GM19467 (cell line): ENCODE measurements around the gene NAMPT.
"Not testable (repeated sequence)": the region's sequence is repeated elsewhere in the genome, so short reads cannot be mapped to it uniquely, and the experiment has no call there.

Source experiments
- ATAC-seq: cut with Tn5 transposase; IDR thresholded peaks from one replicate; pipeline ENCODE4 v1.9.1; 2021; ENCODE audit warnings: mild to moderate bottlenecking, moderate library complexity; ENCODE audit not compliant: unreplicated experiment

The NAMPT gene

GRCh38 chr7:106284714-106285050 is at the start of gene NAMPT:
Gene NAMPT (minus strand): TSS chr7:106284983. CDS start chr7:106284884, 99 bp downstream.
- ATAC-seq = no peak

- no peak for ATAC-seq
These were observed 47.4 kb upstream of the NAMPT start for GRCh38 chr7:106332201-106332600.

DNA sequence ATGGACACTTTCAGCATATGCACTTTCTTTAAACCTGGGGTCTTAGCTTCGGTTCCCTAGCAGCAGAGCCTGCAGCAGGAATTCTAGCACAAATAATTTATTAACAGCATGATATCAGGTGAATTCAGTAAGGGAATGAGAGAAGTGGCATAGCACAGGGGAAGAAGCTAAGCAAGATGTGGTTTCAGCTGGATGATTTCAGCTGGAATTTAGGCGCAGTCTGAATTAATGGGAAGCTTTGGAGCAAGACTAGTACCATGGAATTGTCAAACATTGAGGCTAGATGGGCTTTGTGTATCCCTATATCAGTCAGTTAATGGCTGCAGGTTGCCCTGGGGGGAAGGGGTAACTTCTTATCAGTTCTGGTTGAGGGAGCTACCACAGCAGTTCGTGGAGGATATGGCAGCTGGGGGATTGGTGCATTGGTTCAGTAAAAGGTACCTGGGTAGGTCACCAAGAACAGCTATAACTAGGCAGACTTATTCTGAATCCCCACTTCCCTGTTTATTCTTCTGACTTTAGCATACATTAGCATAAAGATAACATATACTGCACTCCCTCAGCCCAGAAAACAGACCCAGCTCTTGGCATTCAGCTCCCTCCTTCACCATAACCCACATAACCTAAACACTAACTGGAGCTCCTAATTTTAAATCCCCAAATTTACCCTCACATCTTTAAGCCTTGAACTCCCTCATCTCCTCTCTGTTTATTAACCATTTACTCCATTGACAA is 46.8 kb upstream of the NAMPT start:
- no peak for ATAC-seq

- no peak for ATAC-seq
These were observed 45.4 kb upstream of the NAMPT start for GRCh38 chr7:106329971-106330733.

DNA sequence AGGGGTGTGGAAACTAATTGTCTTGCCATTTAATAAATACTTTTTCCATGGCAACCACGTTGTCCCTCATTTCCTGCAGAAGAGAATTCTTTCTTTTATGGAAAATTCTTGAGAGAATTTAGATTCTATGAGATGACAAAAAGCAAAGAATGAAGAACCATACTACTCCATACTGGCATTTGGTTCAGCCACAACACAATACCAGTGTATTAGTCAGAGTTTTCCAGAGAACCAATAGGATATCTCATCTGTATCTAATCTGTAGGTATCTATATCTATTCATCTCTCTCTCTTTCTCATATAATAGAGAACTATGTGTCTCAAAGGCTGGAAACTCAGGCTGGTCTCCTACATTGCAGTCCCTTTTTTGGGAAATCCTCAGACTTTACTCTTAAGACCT is 44.6 kb upstream of the NAMPT start:
- ATAC-seq = no peak

- ATAC-seq = no peak
These were observed 43.0 kb upstream of the NAMPT start for GRCh38 chr7:106327538-106328481.

DNA sequence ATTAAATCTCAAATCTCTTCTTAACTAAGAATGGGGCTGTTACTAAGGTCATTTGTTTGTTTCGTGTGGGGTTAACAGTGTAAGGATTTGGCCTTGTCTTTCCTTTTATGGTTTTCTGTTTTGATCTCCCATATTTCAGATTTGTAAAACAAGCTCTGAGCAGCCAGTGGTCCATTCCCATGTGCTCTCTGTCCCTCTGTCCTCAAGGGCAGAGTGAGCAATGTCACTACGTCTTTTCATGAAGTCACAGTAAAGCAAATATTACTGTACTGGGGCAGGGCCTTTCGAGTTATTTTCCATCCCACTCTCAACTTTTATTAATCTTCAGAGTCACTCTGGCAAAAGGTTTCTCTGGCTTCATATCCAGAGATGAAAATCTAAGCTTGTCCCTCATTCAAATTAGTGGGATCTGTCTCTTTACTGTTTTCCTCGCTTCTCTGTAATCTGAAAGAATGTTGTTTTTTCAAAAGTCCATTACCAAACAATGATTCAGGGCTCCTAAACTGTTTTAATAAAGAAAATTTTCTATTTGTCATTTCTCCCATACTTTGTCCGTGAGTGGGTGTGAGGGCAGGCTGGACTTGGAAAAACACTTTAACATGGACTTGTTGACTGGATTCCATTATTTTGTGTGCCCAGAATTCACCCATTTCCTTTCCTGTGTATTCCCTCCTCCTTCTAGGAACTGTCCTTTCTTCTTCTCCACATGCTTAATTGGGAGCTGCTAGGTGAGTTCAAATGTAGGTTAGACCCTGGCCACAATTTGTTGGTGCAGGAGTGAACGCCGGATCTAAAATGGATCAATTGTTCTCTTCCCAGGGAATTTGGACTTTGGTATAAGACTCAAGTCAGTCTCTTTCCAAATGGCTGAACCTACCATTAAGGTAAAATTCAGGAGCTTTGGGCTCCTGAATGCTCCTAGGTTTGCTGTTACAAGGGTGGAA is 42.1 kb upstream of the NAMPT start:
- no peak for ATAC-seq

DNA sequence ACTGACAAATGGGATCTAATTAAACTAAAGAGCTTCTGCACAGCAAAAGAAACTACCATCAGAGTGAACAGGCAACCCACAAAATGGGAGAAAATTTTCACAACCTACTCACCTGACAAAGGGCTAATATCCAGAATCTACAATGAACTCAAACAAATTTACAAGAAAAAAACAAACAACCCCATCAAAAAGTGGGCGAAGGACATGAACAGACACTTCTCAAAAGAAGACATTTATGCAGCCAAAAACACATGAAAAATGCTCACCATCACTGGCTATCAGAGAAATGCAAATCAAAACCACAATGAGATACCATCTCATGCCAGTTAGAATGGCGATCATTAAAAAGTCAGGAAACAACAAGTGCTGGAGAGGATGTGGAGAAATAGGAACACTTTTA is 39.7 kb upstream of the NAMPT start:
- ATAC-seq = not testable (repeated sequence)

GRCh38 chr7:106320254-106320770 is 35.5 kb upstream of the NAMPT start:
- ATAC-seq = not testable (repeated sequence)

GRCh38 chr7:106318482-106318881 is 33.7 kb upstream of the NAMPT start:
- no peak for ATAC-seq

GRCh38 chr7:106317971-106318370 is 33.2 kb upstream of the NAMPT start:
- no peak for ATAC-seq

DNA sequence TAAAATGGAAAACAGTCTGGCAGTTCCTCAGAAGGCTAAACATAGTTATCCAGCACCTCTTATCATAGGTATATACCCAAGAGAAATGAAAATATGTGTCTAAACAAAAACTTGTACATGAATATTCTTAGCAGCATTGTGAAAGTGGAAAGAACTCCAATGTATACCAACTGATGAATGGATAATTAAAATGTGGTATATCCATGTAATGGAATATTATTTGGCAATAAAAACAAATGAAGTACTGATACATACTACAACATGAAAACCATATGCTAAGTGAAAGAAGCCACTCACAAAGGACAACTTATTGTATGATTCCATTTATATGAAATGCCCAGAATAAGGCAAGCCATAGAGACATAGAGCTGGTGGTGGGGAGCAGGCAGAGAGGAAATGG is 32.2 kb upstream of the NAMPT start:
- no peak for ATAC-seq

DNA sequence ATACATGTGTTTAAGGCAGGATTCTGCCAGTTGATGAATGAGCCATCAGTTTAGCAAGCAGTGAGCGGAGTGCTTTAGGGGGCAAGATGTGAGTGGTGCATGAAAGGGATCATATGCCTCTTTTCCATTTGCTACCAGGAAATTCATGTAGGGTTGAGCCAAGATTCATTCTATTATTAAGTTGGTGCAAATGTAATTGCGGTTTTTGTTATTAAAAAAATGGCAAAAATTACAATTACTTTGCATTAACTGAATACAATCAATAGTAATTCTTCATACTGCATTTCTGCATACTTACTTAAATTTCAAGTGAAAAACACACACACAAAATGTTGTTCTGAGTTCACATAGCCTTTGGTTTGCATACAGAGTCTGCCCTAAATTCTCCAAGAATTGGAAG is 30.1 kb upstream of the NAMPT start:
- no peak for ATAC-seq

DNA sequence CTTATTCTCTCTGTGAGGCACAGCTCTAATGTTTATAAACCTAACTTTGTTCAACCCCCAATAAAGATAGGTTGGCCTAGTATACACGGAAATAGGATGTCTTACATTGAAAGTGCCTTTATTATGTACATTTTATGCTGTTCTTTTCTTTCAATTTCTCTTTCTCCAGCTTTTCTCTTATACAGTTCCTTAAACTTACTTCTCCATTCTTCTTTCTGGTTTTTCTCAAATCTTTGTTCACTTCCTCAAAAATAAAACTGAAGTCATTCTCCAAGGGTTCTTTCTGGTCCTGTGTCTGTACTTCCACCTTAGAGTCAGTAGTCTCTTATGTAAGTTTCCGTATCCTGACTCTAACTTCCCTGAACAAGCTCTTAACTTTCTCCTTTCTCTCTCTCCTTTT is 29.2 kb upstream of the NAMPT start:
- no peak for ATAC-seq

DNA sequence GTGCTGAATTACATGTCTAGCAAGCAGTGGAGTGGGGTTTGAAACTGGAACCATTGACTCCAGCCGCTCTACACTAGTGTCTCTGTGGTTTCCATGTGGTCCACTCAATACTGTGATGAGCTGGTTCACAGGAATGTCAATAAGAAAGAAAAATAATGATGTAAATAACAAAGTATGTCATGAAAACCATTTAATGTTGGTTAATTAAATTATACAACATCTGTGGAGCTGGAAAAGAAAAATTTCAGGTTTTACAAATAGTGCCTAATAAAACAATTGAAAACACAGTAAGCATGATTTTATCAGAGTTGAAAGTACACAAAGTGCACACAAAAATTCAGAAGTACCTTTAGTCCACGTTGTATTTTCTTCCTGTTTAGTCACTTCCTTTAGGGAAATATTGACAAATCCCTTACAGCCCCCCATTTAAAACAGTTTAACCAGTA is 28.7 kb upstream of the NAMPT start:
- no peak for ATAC-seq

DNA sequence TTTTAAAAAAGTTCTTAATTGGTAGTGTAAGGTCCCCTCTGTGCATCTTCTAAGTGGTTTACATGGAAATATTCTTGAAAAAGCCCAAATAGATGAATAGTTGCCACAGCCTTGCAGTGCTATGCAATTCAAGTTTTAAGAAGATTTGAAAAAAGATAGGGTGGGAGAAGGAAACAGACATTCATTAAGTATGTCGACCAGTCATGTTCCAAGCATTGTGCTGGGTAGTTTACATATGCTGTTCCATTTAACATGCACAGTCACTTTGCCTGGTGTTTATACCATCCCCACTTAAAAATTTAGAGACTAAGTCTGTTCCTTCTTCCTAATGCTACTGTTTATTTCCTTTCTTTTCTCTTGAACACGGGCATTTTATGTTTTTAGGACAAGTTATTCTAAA is 28.1 kb upstream of the NAMPT start:
- ATAC-seq = no peak

DNA sequence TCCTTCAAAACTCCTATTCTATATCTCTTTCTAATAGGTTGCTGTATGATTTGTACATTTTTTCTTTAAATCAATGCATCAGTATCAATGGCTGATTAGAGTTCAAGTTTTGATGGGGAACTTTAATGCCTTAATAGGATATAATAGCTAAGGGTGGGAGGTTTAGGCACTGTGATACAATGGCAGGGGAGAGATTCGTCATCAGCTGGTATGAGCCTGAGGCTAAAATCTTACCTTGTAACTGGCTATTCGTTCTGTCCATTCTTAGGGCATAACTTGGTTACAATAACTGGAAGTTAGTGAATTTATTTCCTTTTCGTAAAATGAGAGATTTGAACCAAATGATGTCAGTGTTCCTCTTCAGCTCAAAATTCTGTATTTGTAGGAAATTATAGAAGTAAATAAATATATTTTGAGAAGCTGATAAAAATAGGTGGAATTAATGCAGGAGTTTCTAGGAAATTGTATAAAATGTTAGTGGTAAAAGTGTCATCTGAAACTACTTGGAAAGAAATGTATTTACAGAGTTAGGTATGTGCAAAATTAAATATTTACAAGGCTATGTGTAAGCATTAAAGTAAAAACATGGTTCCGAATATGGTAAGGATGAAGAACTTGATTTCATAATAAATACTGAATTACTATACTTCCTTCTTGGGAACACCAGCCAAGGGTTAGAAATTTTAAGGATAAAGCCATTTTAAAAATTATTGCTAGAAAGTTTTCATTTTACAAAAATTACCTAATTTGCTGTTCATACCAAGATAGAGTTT is 27.5 kb upstream of the NAMPT start:
- no peak for ATAC-seq

- ATAC-seq = no peak
These were observed 24.6 kb upstream of the NAMPT start for GRCh38 chr7:106309362-106309761.

GRCh38 chr7:106306256-106306655 is 21.5 kb upstream of the NAMPT start:
- ATAC-seq = no peak
